GM10248 (cell line): Measurements from ENCODE around the gene CMKLR1.

Experiments used
- CTCF ChIA-PET: fragments of 300-600 bp; sonication (Branson Sonifier 250); formaldehyde crosslinking; extraction: SDS; loops from one replicate; lab custom pipeline; 2021; ENCODE audit warnings: antibody characterized with exemption; lab: Yijun Ruan, JAX
- POLR2A ChIA-PET: fragments of 350-650 bp; sonication (Branson Sonifier 250); formaldehyde crosslinking; extraction: SDS; loops from one replicate; lab custom pipeline; 2020; ENCODE audit warnings: antibody characterized with exemption; lab: Yijun Ruan, JAX
- DNase-seq: peaks from one replicate; pipeline ENCODE4 v3.0.0; 2012; ENCODE audit errors: extremely low spot score
- CTCF ChIP-seq: IDR thresholded peaks from 2 replicates; pipeline ENCODE4 v1.5.1; 2012; ENCODE audit warnings: mild to moderate bottlenecking, low read depth; ENCODE audit errors: extremely low read depth, missing control alignments, control extremely low read depth

The CMKLR1 gene

GRCh38 chr12:108297424-108297823, 41.7 kb downstream of the CMKLR1 start:
- no peak for DNase-seq
- POLR2A ChIA-PET = no interaction called here
- TF ChIP-seq CTCF = no peak
- CTCF ChIA-PET = interaction anchor here (0.8 to 2.9 kb wide), 7 partner anchors 10 to 160 kb away, joined by 3 to 16 read pairs (median 5); no protein-coding TSS in a partner anchor

- POLR2A ChIA-PET = no interaction called here
- no peak for DNase-seq
- CTCF ChIA-PET = interaction anchor here (1.2 to 2.9 kb wide), 4 partner anchors 11 to 160 kb away, joined by 3 to 16 read pairs (median 6); no protein-coding TSS in a partner anchor
- TF ChIP-seq CTCF = no peak
These were observed 42.2 kb downstream of the CMKLR1 start for GRCh38 chr12:108296945-108297344.

- TF ChIP-seq CTCF = no peak
- ChIA-PET POLR2A (no interaction called here), CTCF (interaction anchor here (0.7 to 2.2 kb wide), 4 partner anchors 15 to 162 kb away, joined by 3 to 7 read pairs (median 5); no protein-coding TSS in a partner anchor)
- no peak for DNase-seq
These were observed 43.5 kb downstream of the CMKLR1 start for GRCh38 chr12:108295641-108296040.

- ChIA-PET POLR2A (no interaction called here), CTCF (interaction anchor here (0.9 to 2.6 kb wide), 4 partner anchors 20 to 54 kb away, joined by 3 to 5 read pairs (median 3); no protein-coding TSS in a partner anchor)
- TF ChIP-seq CTCF = no peak
- no peak for DNase-seq
These were observed 49.6 kb downstream of the CMKLR1 start for GRCh38 chr12:108289350-108290161.

GRCh38 chr12:108287227-108287626, 51.9 kb downstream of the CMKLR1 start:
- DNase-seq = no peak
- TF ChIP-seq CTCF = no peak
- ChIA-PET POLR2A (no interaction called here), CTCF (interaction anchor here (1.1 to 1.5 kb wide), 3 partner anchors 11 to 55 kb away, joined by 3 to 4 read pairs (median 3); no protein-coding TSS in a partner anchor)

- CTCF ChIA-PET = no interaction called here
- POLR2A ChIA-PET = no interaction called here
- DNase-seq = no peak
These were observed 54.1 kb downstream of the CMKLR1 start for GRCh38 chr12:108285016-108285415.

More at GRCh38 chr12:108285016-108285415, 54.1 kb downstream of the CMKLR1 start:
- no peak for TF ChIP-seq CTCF
